Measurements from ENCODE around the gene RNASE11. TPM values are rescaled to one million over a fixed set of nuclear protein-coding genes. Genes with fewer than 3 reads are reported as not detected.
"Not testable (repeated sequence)": the region's sequence is repeated elsewhere in the genome, so short reads cannot be mapped to it uniquely, and the experiment has no call there.

Gene RNASE11
- total RNA-seq (2014; rRNA removed; shearing (Covaris generic)) = 0.66 TPM in 1 of 2 replicates, not detected in the other
- 0.39 and 0.88 TPM in 2 replicates for polyA plus RNA-seq (2015; cell fraction: cytosol; rRNA removed)
- not detected in 2 replicates for polyA plus RNA-seq (2015; cell fraction: nucleus; rRNA removed)

DNA sequence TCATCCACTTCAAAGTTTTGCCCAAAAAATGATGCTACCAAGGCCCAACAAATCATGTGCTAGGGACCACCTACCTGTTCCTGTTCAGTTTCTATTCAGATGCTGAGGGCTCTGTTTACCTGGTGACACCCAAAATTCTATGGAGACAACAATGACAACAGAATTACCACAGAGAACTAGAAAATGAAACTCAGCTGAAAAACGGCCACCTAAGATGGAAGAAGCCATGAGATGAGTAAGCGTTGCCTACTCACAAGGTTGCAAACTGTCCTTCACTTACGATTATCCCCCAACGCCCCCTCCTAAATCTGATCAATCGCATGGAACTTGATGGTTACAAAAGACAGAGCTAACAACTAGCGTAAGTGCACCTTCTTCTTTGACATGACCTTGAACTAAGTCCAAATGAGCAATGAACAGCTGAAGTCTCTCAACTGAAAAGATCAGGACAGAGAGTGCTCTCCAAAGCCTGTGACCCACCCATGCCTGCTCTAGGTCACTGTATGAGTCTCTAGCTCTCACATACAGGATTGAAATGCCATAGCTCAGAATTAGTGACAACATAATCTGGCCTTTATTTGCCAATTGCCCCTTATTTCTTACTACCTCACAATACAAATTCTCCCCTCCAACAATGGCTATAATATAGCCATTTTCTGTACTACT is at the start of gene RNASE11:
TSS of gene RNASE11 (minus strand) at position 513 of the 666 bp plus-strand sequence.
- in situ Hi-C loops (cut with HindIII; ENCODE audit: low pct_unique_long_range_greater_than_20kb, low sequenced_read_pairs) = no loop called here

DNA sequence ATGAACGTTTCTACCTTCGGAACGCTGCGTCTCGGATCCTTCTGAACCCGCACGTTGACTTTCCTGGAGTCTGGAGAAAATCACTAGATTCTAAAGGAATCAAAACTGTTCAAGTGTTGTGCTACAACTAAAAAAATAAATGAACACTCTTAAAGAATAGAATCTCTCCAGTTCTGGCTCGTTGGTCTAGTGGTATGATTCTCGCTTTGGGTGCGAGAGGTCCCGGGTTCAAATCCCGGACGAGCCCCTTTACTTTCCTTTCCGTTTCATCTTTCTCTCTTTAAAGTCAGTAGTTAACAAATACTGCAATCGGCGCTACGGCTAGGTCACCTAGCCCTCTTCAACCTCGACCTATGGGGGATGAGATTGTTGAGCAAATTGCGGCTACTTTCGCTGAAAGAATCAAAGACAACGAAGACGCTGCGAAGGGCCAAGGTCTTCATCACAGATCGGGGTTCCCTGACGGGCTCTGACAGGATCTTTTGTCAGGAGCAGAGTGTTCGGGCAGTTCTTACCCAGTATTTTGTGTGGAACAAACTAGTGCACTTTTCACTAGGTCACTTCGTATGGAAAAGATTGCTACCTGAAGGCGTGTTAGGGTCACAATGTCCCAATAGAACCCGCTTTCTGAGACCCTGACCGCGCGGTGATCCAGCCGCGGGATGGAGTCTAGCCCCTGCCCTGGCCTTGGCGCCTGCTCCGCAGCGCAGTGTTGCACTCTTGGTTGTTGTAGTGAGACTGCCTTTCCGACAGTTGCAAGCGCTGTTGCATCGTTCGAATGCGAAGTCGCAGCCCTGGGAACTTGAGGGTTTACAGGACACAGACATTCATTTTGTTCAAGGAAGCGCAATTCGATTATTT is 45.3 kb upstream of the RNASE11 start:
- peak; percentile 95 for DNase-seq (ENCODE audit: low read depth, low spot score)
- in situ Hi-C loops (cut with HindIII; ENCODE audit: low pct_unique_long_range_greater_than_20kb, low sequenced_read_pairs) = no loop called here

More for the DNA sequence above, at the start of gene RNASE11:
- DNase-seq (ENCODE audit: low read depth, low spot score) = no peak

DNA sequence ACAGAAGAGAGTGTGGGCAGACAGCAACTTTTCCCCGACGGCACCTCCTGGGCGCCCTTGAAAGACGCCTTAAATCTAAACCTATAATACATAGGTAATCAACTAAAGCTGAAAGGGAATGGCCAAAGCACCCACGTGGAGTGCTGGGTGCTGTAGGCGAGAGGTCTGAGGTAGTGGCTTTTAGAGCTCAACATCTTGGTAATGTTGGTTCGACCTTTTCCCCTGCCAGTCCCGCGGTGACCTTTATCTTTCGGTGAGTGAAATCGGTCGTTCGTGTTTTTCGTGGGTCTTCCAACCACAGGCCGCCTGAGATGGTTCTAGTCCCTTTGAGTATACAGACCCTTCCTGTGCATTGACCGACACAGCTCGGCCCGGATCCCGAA is 44.6 kb upstream of the RNASE11 start:
- DNase-seq (ENCODE audit: low read depth, low spot score) = no peak
- in situ Hi-C loops (cut with HindIII; ENCODE audit: low pct_unique_long_range_greater_than_20kb, low sequenced_read_pairs) = no loop called here

DNA sequence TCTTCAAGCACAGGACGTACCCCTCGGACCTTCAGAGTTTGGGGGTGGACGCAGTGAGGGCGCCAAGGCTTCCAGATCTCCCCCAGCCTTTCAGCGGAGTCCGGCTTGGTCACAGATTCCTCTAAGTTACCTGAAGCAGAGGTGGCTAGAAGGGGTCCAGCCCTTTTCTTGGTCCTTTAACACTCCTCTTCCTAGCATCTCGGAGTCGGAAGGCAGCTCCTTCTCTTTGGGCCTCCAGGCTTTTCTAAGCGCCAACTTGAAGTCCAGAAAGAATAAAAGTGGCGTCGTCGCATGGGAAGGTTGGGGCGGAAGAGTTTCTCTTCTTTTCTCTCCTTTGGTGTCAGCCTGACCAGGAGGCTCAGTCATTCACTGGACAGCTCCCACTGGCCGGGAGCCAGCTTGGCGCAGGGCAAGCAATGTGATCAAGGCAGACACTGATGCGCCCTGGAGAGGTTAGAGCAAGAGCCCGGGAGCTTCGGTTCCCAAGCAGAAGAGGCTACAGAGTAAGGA is 44.1 kb upstream of the RNASE11 start:
- in situ Hi-C loops (cut with HindIII; ENCODE audit: low pct_unique_long_range_greater_than_20kb, low sequenced_read_pairs) = no loop called here

DNA sequence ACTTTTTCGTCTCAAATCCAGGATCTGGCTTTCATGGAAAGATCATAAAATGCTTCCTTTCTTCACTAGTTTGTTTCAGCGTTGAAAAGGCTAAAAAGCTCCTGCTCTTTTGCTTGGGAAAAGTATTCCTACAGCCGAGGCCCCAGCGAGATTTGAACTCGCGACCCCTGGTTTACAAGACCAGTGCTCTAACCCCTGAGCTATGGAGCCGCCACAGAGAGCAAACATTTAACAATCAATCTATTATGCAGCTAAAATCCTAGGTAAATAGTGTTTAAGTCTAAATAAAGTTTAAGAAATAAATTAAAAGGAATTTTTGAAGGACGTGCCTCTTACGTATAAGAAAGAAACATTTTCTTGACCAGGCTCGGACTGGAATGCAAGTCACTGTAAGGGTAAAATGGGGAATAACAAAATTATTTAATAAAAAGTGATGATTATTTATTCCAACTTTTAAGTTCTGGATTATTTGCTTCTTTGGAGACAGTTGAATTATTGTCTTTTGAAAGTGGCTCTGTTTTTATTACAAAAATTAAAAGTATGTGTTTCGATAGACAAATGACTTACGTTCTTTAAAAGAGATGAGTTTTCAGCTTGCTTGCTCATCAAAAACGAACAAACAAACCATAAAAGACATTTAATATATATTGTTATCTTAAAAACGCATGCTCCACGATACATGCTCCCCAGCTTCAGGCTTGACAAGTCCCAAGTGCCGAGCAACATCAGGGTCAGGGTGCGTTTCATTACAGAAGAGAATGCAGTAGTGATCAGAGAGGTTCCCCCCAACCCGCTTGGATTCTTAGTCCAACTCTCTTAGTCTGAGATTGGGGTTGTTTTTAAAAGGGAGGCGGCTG is 43.5 kb upstream of the RNASE11 start:
- DNase-seq (ENCODE audit: low read depth, low spot score) = peak; percentile 74
- in situ Hi-C loops (cut with HindIII; ENCODE audit: low pct_unique_long_range_greater_than_20kb, low sequenced_read_pairs) = no loop called here

More for the DNA sequence above, 44.1 kb upstream of the RNASE11 start:
- DNase-seq (ENCODE audit: low read depth, low spot score) = peak; percentile 76

DNA sequence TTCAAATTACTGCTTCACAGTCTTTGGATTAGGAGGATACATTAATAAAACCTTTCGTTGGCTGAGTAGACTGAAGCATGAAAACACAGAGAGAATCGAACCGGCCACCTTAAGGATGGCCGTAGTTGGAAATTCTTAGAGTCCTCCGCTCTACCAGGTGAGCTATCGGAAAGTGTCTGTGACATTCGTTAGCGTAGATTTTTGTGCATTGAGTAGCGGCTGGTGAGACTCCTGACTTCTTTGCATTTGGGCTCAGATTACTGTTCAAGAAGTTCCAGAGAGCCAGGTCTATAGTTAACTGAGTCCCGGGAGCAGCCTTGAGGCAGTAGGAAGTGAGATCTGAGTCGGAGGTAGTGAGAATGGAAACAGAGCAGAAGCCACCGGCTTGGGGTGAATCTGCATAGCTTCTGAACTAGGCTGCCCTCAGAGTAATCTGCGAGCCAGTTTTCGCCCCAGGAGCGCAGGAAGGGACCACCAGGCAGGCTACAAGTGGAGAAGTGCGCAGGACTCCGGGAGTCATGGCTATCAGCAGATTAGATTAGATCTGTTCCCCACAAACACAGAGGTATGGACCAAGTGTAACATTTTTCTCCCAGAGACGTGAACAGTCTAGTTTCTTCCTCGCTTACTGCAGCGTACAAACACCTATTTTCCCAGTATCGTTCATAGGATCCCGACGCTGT is 42.7 kb upstream of the RNASE11 start:
- DNase-seq (ENCODE audit: low read depth, low spot score) = peak; percentile 80
- in situ Hi-C loops (cut with HindIII; ENCODE audit: low pct_unique_long_range_greater_than_20kb, low sequenced_read_pairs) = no loop called here

DNA sequence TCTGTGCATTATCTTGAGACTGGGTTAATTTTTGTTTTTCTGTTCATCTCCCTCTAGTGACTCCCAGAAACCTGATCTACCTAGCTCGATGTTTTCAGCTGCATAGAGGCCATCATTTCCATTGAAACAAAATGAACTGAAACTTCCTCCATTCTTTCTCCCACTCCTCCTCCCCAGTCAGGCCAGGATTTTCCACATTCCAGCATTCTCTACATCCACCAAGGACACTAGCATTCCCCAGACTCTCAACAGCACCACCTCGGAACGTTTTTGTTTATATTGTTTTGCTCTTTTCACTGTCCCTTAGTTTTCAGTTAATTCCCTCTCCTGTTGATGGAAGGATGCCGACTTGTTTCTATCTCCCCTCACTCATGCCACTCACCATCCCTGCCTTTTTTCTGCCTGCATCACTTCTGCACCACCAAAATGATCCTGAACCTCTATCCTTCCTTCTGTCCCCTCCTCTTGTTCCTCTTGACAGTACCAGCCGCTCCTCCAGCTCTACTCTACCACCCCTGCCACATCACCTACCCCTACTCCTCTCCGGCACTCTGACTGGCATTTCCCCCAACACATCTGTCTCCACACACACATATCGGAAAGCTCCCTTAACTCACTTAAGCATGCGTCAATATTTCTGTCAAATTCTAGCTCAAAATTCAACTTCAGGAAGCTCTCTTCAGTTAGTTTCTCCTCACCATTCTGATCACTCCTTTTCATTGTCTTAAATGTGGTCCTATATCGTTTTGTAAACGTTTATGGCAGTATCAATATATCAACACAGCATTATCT is 40.5 kb upstream of the RNASE11 start:
- no peak for DNase-seq (ENCODE audit: low read depth, low spot score)
- in situ Hi-C loops (cut with HindIII; ENCODE audit: low pct_unique_long_range_greater_than_20kb, low sequenced_read_pairs) = no loop called here

DNA sequence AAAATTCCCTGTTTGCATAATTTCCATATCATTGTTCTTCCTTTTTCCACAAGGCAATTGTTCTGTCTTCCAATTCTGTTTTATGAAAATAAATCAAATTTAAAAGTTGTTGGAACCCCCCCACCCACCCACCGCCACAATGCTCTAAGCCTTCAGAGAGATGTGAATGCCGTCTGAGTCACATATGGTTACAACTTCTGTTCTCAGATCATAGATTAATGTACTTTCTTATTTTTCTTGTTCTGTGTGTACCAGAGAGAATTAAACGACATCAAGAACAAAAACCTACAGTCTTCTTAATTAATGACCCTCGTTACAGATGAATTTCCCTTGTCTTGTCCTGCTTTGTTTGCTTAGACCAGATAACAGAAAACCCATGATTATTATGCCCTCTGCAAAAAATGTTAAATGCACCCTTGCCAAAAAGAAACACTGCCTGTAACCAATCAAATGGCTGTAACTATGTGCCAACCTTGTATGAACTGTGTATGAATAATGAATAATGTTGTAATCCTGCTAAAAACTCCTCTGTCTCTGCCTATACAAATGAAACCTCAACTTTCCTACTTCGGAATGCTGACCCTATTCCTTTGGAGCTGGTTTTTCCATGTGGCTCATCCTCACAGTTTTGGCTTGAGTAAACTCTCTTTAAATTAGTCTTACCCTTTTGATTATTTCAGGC is 39.7 kb upstream of the RNASE11 start:
- in situ Hi-C loops (cut with HindIII; ENCODE audit: low pct_unique_long_range_greater_than_20kb, low sequenced_read_pairs) = no loop called here

DNA sequence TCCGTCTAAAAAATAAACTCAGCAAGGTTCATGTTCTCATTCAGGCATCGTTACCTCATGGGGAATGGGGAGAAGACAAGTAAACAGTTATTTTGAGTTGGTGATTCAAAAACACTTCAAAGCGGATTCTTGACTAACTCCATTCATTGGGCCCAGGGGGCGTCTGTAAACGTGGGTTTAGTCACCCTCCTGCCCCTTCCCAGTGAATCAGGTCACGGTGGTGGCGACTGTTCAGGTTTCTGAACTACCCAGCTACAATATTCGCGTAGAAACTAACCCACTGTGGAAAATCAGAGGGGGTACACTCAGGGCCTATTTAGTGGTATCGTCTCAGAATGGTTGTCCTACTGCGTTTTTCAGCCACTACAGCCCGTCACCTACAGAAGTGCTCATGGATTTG is 38.5 kb upstream of the RNASE11 start:
- no peak for DNase-seq (ENCODE audit: low read depth, low spot score)
- in situ Hi-C loops (cut with HindIII; ENCODE audit: low pct_unique_long_range_greater_than_20kb, low sequenced_read_pairs) = no loop called here

More for the DNA sequence above, 39.7 kb upstream of the RNASE11 start:
- no peak for DNase-seq (ENCODE audit: low read depth, low spot score)

DNA sequence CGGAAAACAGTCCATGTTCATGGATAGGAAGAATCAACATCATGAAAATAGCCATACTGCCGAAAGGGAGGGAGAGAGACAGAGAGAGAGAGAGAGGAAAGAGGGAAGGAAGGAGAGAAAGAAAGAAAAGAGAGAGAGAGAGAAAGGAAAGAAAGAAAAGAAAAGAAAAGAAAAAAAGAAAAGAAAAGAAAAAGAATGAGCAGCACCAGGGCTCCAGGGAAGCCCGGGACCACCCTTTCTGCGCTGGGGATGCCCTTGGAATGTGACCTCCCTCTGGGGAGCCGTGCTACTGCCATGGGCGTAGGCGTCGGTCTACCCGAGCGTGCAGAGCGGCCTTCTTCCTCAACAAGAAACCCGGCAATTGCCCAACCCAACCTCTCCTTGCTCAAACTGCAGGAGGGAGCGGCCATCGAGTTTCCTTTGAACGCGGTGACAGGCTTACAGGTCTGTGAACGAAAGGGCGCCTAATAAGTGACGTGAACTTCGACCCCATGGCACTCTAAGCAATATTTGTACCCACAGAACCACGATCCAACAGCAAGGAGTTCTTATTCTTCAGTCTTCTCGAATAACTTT is 36.8 kb upstream of the RNASE11 start:
- DNase-seq (ENCODE audit: low read depth, low spot score) = peak; percentile 47
- in situ Hi-C loops (cut with HindIII; ENCODE audit: low pct_unique_long_range_greater_than_20kb, low sequenced_read_pairs) = no loop called here

DNA sequence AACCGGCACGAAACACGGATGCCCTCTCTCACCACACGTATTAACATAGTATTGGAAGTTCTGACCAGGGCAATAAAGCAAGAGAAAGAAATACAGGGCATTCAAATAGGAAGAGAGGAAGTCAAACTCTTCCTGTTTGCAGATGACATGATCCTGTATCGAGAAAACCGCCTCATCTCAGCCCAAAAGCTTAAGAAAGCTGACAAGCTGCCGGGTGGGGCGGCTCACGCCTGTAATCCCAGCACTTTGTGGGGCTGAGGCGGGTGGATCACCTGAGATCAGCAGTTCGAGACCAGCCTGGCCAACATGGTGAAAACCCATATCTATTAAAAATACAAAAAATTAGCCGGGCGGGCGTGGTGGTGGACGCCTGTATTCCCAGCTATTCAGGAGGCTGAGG is 36.0 kb upstream of the RNASE11 start:
- in situ Hi-C loops (cut with HindIII; ENCODE audit: low pct_unique_long_range_greater_than_20kb, low sequenced_read_pairs) = no loop called here
- DNase-seq (ENCODE audit: low read depth, low spot score) = no peak

DNA sequence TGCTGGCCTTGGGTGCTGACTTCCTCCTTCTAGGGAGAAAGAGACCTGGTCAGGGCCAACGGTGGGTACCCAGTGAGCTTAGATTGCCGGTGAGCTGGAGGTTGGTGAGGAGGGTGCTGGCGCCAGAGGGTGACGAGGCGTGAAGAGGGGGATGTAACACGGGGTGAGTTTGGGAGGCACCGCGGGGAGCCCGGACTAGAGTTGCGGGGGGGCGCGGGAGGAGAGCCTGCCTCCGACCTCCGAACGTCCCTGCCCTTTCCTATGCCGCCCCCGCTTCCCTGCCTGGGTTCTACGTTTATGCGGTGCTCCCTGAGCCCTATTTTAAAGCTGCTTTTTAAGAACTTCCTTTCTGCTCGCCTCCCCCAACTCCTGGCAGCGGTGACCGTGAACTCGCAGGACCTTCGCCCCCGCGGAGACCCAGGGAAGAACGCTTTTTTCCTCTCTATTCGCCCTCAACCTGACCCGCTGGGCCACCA is 35.1 kb upstream of the RNASE11 start:
- DNase-seq (ENCODE audit: low read depth, low spot score) = no peak
- in situ Hi-C loops (cut with HindIII; ENCODE audit: low pct_unique_long_range_greater_than_20kb, low sequenced_read_pairs) = no loop called here

DNA sequence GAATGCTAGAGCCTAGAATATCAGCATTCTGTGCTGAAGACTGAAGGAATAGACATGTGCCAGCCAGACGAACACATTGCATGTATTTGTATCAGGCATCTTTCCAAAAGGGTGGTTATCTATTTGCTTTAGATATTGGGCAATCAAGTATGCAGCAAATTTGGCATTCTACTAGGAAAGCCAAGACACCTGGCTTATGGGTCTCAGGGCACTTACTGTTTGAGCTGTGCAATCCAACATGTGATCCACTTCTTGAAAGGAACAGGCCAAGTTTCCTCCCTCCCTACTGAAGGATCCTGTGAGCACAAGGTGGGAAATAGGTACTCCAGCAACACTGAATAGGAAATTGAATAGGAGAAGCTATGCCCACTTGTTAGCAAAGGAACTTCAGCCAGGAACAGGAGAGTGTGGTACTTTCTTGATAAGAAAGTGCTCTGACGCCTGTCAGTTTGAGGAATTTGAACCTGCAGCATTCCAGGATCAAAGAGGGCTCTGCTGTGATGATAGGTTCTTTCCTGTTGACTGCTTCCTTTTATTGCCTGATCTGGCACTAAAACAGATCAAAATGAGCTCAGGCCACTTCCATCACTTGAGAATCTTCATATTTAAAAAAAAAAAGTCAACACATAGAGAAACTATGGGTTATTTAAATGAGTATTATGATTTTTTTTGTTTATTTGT is 33.1 kb upstream of the RNASE11 start:
- in situ Hi-C loops (cut with HindIII; ENCODE audit: low pct_unique_long_range_greater_than_20kb, low sequenced_read_pairs) = no loop called here
- DNase-seq (ENCODE audit: low read depth, low spot score) = no peak

DNA sequence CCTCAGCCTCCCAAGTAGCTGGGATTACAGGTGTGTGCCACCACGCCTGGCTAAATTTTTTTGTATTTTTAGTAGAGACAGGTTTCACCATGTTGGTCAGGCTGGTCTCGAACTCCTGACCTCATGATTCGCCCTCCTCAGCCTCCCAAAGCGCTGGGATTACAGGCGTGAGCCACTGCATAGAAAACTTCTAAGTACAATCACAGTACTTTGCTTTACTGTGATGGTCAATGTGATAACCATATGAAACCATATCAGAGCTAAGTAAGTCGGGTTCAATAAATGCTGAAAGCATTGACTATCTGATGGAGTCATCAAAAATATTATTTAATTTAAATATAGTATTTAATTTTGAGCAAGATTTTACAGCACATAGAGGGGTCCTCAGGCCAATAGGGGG is 31.9 kb upstream of the RNASE11 start:
- DNase-seq (ENCODE audit: low read depth, low spot score); in situ Hi-C loops (cut with HindIII; ENCODE audit: low pct_unique_long_range_greater_than_20kb, low sequenced_read_pairs): not testable (repeated sequence)

DNA sequence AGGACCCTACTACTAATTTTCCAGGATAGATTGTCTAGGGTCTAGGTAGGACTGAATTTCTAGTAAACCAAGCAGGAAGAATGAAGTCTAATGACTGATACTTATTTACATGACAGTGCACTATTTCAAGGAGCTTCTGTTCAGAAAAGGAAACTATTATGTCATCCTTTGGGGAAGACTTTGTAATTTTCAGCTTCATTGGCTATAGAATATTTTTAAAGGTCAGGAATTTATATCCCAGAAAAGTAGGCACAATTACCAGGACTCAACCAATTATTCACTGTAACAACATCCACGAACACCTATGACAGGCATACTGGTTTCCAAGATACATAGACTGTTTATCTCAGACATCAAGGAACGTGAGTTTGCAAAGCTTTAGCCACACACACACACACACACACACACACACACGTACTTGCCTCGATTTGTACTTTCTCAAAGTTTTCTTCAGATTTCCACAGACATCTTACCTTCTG is 30.5 kb upstream of the RNASE11 start:
- DNase-seq (ENCODE audit: low read depth, low spot score) = no peak
- in situ Hi-C loops (cut with HindIII; ENCODE audit: low pct_unique_long_range_greater_than_20kb, low sequenced_read_pairs) = no loop called here

Measured in SK-MEL-5 (cell line).